Stimulated activated CD8-positive, alpha-beta memory T cell treated with anti-CD3 and anti-CD28 coated beads, Interleukin-4, amount 100 ng/mL, for 1 hour (primary cell): ENCODE measurements around the gene LSM14A.

ENCODE experiments used
- DNase-seq, 2 donors: peaks; one replicate each; pipeline ENCODE4 v3.0.0-alpha.2; 2020; ENCODE audit warnings: low read depth in 2 of 2, low spot score in 1 of 2

LSM14A gene

GRCh38 chr19:34254698-34255432 lies 82.6 kb downstream of the LSM14A start:
- no peak for DNase-seq

DNA sequence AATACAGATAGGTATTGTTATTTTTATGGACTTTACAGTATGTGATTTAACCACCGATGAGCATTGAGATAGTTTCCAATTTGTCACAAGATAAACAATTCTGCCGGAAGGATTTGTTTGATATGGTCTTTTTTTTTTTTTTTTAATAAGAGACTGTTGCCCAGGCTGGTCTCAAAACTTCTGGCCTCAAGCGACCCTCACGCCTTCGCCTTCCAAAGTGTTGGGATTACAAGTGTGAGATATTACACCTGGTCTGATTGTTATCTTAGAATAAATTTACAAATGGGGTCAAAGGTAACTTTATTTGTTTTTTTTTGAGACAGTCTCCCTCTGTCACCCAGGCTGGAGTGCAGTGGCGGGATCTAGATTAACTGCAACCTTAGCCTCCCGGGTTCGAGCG lies 83.2 kb downstream of the LSM14A start:
- DNase-seq = no peak

- no peak for DNase-seq
Measured at GRCh38 chr19:34256835-34257558, 84.7 kb downstream of the LSM14A start.

GRCh38 chr19:34257559-34257924 lies 85.2 kb downstream of the LSM14A start:
- no peak for DNase-seq

DNA sequence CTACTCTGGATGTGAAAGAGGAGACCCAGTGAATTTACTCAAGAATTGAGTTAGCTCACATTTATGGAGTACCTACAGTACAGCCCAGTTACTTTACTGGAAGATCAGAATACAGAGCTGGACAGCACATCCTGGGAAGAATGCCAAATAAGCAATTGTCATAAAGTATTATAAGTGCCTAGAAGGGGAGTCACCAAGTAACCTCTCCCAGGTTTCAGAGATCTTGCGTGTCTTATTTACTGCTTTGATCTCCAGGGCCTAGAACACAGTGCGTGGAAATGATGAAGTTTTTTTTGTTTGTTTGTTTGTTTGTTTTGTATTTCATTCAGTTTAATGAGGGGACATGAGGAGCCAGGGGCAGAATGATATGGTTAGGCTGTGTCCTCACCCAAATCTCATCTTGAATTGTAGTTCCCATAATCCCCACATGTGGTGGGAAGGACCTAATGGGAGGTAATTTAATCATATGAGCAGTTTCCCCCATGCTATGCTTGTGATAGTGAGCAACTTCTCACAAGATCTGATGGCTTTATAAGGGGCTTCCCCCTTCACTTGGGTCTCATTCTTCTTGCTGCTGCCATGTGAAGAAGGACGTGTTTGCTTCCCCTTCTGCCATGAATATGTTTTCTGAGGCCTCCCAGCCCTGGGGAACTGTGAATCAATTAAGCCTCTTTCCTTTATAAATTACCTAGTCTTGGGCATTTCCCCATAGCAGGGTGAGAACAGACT lies 87.2 kb downstream of the LSM14A start:
- no peak for DNase-seq

DNA sequence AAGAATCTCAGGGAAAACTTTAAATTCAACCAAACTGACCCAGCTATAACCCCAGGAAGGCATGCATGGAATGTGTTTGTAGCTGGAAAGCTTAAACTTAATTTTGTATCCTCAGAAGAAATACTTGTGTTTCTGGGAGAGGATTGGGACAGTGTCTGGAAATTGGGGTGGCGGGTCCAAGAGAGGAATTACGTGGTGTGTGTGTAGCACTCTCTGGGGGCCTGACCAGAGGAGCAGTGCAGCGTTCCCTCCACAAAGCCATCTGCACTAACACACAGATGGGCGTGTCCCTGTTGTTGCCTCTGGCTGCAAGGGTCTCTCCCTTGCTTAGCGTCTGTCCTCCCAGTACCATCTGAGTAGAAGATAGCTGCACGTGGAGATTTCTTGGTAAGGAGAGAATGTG lies 88.5 kb downstream of the LSM14A start:
- DNase-seq = no peak

- DNase-seq = no peak
Measured at GRCh38 chr19:34261334-34262109, 89.2 kb downstream of the LSM14A start.

DNA sequence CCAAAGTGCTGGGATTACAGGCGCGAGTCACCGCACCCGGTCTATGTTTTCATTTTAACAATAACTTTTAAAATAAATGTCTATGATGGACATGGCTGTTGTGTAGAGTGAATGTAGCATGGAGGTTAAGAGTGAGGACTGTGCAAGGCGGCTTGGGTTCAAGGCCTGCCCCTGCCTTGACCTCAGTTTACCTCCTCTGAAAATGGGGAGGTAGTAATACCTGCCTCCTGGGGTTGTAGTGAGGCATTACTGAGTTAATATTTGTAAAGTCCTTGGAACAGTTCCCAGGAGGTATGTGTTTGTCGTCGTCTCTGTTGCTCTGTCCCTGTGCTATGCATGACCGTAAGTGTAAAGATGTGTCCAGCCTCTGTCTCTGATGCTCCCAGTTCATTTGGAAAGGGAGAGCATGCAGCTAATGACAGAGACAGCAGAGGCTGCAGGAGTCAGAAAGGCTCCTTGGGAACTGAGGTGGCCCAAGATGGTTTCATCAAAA lies 91.5 kb downstream of the LSM14A start:
- DNase-seq = no peak

DNA sequence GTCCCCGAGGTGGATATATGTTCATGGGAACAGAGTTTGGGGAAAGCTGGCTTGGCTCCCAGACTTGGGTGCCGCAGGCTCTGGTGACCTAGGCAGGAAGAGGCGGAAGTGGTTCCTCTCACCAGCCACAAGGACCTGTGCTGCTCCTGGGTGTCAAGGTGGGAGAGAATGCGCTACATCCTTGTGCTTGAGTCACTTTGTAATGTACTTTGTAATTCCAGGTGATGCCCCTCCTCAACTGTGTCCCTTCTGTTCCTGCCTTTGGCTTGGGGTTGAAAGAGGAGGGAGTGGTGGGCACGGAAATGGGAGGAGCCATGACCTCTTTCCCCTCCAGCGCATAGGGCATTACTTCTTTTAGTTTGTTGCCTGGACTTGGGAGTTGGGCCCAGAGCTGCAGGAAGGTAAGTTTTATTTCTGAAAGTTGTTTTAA lies 92.9 kb downstream of the LSM14A start:
- no peak for DNase-seq

- no peak for DNase-seq
Measured at GRCh38 chr19:34269081-34269480, 96.8 kb downstream of the LSM14A start.

DNA sequence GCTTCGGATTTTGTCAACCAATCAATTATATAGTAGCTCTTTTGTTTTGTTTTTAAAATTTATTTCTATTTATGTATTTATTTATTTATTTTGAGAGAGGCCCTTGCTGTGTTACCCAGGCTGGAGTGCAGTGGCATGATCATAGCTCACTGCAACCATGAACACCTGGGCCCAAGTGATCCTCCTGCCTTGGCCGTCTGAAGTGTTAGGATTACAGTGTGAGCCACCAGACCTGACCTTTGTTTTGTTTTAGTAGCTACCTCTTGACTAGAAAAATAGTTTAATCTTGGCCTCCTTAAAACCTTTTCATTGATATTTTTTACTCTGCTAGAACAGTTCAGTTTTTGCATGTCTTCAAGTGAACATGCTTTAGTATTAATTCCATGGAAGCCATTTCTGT lies 97.2 kb downstream of the LSM14A start:
- DNase-seq = no peak

DNA sequence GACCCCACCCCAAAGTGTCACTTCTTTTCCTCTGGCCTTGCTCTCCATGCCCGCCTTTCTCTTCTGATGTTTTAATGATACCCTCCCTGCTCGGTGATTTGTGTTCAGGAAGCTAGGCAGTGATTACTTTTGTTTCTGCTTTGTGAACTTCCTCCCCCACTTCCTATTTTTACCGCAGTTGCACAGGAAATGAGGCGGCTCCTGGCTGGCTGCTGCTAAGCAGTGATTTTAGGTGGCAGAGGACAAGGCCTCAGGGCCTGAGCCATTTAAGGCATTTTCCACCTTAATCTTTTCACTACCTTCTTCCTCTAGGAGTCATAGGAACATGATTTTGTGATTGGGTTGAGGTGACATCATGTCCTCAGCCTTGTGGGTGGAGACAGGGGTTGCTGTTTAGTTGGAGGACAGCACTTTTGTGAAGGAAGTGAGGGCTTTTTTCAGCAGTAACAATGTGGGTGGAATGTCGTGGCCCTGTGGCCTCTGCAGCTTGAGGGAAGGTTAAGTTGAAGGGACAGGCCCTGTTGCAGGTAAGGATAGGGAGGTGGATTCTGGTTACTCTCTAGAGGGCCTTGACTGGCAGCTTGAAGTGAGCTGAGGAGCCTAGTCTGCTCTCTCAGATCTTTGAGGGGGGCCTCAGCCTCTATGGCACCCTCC lies 97.8 kb downstream of the LSM14A start:
- DNase-seq = peak in 1 of 2 donors; percentile 46

DNA sequence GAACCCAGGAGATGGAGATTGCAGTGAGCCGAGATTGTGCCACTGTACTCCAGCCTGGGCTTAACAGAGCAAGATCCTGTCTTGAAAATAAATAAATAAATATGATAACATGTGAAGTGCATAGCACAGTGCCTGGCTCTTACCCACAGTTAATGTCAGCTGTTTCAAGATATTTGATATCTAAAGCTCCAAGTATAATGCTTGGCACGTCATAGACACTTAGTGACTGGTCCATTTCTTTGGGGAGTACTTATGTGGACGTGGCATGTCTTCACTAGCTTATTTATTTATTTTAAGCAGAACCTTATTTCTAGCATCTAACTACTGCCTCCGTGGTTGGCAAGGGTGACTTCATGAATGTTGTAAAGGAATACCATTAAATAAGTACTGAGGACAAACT lies 100.8 kb downstream of the LSM14A start:
- no peak for DNase-seq

DNA sequence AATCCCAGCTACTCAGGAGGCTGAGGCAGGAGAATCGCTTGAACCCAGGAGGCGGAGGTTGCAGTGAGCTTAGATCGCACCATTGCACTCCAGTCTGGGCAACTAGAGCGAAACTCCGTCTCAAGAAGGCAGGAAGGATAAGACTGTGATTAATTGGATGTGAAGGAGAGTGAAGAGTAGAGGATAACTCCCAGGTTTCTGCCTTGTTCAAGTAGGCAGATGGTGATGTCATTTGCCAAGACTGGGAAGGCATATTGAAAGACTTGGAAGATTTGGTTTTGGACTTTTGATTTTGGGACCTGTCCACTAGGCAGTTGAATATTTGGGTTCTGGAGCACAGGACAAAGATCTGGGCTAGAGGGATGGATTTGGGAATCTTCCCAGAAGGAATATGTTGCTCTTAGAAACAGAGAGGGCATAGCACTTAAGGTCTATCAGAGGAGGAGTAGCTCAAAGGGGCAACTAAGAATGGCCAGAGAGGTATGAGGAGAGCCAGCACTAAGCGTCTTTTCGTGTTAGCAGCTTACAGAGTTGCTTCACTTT lies 102.1 kb downstream of the LSM14A start:
- DNase-seq = no peak

DNA sequence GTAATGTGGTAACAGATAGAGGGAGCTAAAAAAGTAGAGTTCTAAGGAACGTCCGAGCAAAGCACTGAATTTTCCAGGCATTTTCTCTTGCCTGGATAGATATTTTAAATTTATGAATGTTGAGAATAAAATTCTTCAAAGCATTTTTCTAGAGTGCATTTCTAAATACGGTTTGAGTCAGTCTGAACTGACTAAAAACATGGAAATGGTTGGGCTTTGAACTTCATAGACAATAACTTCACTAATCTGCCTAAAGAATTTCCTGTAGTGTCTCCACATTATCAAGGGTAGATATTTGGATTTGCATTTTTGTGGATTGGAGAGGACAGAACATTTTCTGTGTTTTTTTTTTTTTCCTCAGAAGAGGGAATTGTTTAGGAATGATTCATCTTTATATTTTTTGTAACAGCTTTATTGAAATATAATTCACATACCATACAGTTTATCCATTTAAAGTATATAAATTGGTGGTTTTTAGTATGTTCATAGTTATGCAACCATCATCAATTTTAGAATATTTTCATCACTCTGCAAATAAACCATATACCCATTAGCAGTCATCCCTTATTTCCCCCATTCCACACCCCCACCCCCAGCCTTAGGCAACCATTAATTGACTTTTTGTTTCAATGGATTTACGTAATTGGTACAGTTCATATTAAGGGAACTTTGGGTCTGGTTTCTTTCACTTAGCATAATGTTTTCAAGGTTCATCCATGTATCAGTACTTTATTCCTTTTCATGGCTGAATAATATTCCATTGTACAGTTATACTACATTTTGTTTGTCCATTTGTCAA lies 102.7 kb downstream of the LSM14A start:
- no peak for DNase-seq

GRCh38 chr19:34275705-34276104 lies 103.4 kb downstream of the LSM14A start:
- DNase-seq = no peak

DNA sequence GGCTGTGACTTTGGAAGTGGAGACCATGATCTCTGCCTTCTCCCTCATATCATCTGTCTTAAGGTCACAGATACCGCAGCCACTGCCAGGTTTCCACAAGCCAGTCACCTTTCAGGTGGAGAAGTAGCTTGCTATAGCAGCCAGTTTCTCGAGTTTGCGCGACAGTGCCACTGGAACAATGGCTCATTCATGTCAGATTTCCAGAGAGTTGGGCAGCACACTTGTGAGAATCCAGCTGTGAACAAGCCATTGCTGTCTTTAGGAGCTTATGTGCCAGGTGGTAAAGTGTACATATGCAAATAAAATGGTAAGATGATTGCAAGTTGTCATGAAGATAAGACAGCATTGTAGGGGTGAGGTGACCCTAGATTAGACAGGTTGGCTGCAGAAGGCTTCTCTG lies 104.3 kb downstream of the LSM14A start:
- no peak for DNase-seq

DNA sequence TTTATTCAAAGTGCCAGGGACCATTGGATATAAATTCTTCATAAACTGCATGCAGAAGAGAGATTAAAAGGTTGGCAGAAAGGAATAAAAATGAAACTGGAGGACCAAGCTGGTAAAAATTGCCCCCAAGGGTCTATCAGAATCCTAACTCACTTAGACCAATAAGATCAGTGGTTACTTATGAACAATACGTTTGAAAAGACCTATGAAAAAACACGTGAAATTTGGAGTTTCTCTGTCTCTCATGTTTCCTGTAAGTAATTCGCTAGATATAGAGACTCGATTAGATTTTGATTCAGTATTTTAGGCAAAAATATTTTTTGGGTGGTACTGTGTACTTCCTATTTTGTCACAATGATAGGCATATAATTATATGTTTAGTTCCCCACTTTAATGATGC lies 104.9 kb downstream of the LSM14A start:
- no peak for DNase-seq

GRCh38 chr19:34278783-34279182 lies 106.5 kb downstream of the LSM14A start:
- DNase-seq = no peak
